Testis (tissue), 2 donors: ENCODE data around the gene MYL7.

Experiments used
- POLR2A ChIP-seq: fragments of 450-650 bp; IDR thresholded peaks from one replicate; pipeline ENCODE4 v1.6.1; 2017; ENCODE audit warnings: antibody characterized with exemption, mild to moderate bottlenecking, moderate library complexity
- TF ChIP-seq, protein P1 (sequence below), 3 experiments: fragments of 450-650 bp in 2 of 3; fragments of 200-600 bp in 1 of 3; sonication (generic) in 1 of 3; IDR thresholded peaks; one replicate each; pipeline ENCODE4 v1.5.1; 2016 to 2019; ENCODE audit warnings: antibody characterized with exemption in 3 of 3, mild to moderate bottlenecking in 2 of 3, moderate library complexity in 1 of 3

DNA sequence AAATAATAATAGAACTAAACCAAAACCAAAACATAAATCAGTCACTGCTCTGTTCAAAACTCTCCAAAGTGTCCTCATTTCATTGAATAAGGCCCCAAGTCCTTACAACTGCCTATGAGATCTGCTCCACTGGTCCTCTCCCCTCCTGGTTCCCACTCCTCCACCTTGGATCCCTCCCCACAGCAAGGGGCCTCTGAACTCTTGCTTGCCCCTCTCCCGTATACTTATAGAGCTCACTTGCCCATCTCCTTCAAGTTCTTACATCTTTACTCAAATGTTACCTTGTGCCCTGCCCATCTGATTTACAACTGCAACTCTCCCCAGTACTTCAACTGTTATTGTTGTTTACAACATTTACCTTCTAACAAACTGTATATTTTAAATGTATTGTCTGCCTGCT, 18.6 kb downstream of the MYL7 start:
- TF ChIP-seq, protein P1, sequence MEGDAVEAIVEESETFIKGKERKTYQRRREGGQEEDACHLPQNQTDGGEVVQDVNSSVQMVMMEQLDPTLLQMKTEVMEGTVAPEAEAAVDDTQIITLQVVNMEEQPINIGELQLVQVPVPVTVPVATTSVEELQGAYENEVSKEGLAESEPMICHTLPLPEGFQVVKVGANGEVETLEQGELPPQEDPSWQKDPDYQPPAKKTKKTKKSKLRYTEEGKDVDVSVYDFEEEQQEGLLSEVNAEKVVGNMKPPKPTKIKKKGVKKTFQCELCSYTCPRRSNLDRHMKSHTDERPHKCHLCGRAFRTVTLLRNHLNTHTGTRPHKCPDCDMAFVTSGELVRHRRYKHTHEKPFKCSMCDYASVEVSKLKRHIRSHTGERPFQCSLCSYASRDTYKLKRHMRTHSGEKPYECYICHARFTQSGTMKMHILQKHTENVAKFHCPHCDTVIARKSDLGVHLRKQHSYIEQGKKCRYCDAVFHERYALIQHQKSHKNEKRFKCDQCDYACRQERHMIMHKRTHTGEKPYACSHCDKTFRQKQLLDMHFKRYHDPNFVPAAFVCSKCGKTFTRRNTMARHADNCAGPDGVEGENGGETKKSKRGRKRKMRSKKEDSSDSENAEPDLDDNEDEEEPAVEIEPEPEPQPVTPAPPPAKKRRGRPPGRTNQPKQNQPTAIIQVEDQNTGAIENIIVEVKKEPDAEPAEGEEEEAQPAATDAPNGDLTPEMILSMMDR (IDR thresholded peaks at IDR 0.05), result no peak
- no peak for TF ChIP-seq POLR2A
